ENCODE results near the gene TTLL13. TPM values are rescaled to one million over a fixed set of nuclear protein-coding genes. Genes with fewer than 3 reads are reported as not detected.
A peak's percentile ranks its signal among the peaks of the same experiment; 100 is the strongest.

The TTLL13 gene
- total RNA-seq, 2 donors from 2014 or later = not detected

GRCh38 chr15:90225504-90226234 is 23.7 kb upstream of the TTLL13 start:
- no peak for TF ChIP-seq CTCF (IDR thresholded peaks at IDR 0.05)
- no peaks in the 10 kb centered on the region for H3K27me3 ChIP-seq
- H3K9me3 ChIP-seq = no peaks in the 10 kb centered on the region
- peaks cover 0 to 29% of the 10 kb centered on the region in 2 donors for H3K4me1 ChIP-seq
- H3K27ac ChIP-seq = no peak overlapping the region
- H3K4me3 ChIP-seq = no peak overlapping the region
- no peak for DNase-seq (ENCODE audit: low spot score)
- H3K36me3 ChIP-seq = peaks cover 85% of the 10 kb centered on the region

DNA sequence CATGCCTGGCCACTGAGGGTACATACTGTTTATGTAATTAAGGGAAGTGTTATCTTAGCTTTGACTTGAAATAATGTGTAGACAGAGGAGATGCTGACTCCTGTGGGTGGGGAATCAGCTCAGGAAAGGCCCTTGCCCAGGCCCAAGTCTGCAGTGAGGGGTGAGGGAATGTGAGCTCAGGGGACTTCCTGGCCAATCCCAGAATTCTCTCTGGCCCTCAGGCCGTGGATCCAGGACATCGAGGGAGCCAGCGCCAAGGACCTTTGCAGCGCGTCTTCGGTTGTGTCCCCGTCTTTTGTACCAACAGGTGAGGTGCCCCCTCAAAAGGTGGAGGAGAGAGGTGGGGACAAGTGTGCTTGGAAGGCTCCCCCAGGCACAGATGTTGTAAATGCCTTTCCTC is 22.0 kb upstream of the TTLL13 start:
- Histone ChIP-seq H3K36me3 (peaks cover 78% of the 10 kb centered on the region), H3K4me3 (no peak overlapping the region), H3K9me3 (no peaks in the 10 kb centered on the region), H3K4me1 (peaks cover 0 to 35% of the 10 kb centered on the region in 2 donors), H3K27me3 (no peaks in the 10 kb centered on the region), H3K27ac (no peak overlapping the region)
- DNase-seq (ENCODE audit: low spot score) = no peak
- TF ChIP-seq CTCF (IDR thresholded peaks at IDR 0.05) = no peak

DNA sequence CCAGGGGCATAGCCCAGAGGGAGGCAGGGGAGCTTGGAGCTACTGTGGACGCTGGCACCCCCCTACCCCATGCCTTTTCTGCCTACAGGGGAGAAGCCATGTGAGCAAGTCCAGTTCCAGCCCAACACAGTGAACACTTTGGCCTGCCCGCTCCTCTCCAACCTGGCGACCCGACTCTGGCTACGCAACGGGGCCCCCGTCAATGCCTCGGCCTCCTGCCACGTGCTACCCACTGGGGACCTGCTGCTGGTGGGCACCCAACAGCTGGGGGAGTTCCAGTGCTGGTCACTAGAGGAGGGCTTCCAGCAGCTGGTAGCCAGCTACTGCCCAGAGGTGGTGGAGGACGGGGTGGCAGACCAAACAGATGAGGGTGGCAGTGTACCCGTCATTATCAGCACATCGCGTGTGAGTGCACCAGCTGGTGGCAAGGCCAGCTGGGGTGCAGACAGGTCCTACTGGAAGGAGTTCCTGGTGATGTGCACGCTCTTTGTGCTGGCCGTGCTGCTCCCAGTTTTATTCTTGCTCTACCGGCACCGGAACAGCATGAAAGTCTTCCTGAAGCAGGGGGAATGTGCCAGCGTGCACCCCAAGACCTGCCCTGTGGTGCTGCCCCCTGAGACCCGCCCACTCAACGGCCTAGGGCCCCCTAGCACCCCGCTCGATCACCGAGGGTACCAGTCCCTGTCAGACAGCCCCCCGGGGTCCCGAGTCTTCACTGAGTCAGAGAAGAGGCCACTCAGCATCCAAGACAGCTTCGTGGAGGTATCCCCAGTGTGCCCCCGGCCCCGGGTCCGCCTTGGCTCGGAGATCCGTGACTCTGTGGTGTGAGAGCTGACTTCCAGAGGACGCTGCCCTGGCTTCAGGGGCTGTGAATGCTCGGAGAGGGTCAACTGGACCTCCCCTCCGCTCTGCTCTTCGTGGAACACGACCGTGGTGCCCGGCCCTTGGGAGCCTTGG is 21.3 kb upstream of the TTLL13 start:
- H3K36me3 ChIP-seq = peaks cover 72% of the 10 kb centered on the region
- H3K4me1 ChIP-seq = peaks cover 0 to 43% of the 10 kb centered on the region in 2 donors
- H3K27me3 ChIP-seq = no peaks in the 10 kb centered on the region
- no peak for TF ChIP-seq CTCF (IDR thresholded peaks at IDR 0.05)
- H3K27ac ChIP-seq = no peak overlapping the region
- DNase-seq (ENCODE audit: low spot score) = no peak
- no peaks in the 10 kb centered on the region for H3K9me3 ChIP-seq
- no peak overlapping the region for H3K4me3 ChIP-seq

- DNase-seq (ENCODE audit: low spot score) = no peak
- Histone ChIP-seq H3K4me1 (peaks cover 0 to 44% of the 10 kb centered on the region in 2 donors), H3K36me3 (peaks cover 63% of the 10 kb centered on the region), H3K4me3 (no peak overlapping the region), H3K9me3 (no peaks in the 10 kb centered on the region), H3K27ac (no peak overlapping the region), H3K27me3 (no peaks in the 10 kb centered on the region)
- TF ChIP-seq CTCF (IDR thresholded peaks at IDR 0.05) = no peak
Observed at GRCh38 chr15:90228960-90229359, 20.4 kb upstream of the TTLL13 start.

DNA sequence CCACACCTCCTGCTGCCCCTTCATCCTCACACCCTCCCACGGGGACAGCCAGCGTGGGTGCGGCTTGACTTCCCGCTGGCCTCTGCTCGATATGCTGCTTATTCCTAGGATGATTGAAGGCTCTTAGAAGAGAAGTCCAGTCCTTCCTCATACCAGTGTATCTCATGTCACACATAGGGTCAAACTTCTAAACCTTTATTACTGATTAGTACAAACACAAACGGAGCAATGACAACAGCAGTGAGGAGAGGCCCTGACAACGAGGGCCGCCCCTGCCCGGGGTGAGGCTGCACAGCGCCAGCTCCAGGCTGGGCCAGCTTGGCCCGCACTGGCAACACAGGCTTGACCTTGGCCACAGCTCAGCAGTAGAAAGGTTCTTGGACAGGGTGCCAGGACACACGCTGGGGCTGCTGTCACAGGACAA is 19.3 kb upstream of the TTLL13 start:
- no peak for DNase-seq (ENCODE audit: low spot score)
- Histone ChIP-seq H3K4me3 (no peak overlapping the region), H3K9me3 (no peaks in the 10 kb centered on the region), H3K27me3 (no peaks in the 10 kb centered on the region), H3K27ac (peak overlapping the region; percentile 84 to 86), H3K4me1 (peaks cover 0 to 50% of the 10 kb centered on the region in 2 donors), H3K36me3 (peaks cover 52% of the 10 kb centered on the region)
- no peak for TF ChIP-seq CTCF (IDR thresholded peaks at IDR 0.05)

Data from right atrium auricular region (tissue), 2 donors.